HepG2 (cell line): ENCODE measurements around the gene MRPL51. TPM values are rescaled to one million over a fixed set of nuclear protein-coding genes. Genes with fewer than 3 reads are reported as not detected.

ENCODE experiments used
- ADNP ChIP-seq: sonication (generic); formaldehyde crosslinking; IDR thresholded peaks from 2 replicates; pipeline ENCODE4 v1.4.0; 2020; ENCODE audit warnings: missing genetic modification reagents
- EEA1 ChIP-seq: sonication (generic); formaldehyde crosslinking; IDR thresholded peaks from 2 replicates; pipeline ENCODE4 v1.5.1; 2020; ENCODE audit warnings: mild to moderate bottlenecking, missing genetic modification reagents, borderline replicate concordance
- EED ChIP-seq: sonication (generic); formaldehyde crosslinking; IDR thresholded peaks from 2 replicates; pipeline ENCODE4 v1.5.0; 2020; ENCODE audit warnings: mild to moderate bottlenecking, missing genetic modification reagents
- FOXK1 ChIP-seq: sonication (generic); formaldehyde crosslinking; IDR thresholded peaks from 2 replicates; pipeline ENCODE4 v1.4.0; 2020; ENCODE audit warnings: low read depth, missing genetic modification reagents, borderline replicate concordance
- HOXA7 ChIP-seq: sonication (generic); formaldehyde crosslinking; IDR thresholded peaks from 2 replicates; pipeline ENCODE4 v1.8.1; 2022; ENCODE audit warnings: mild to moderate bottlenecking, missing genetic modification reagents, moderate library complexity
- MAZ ChIP-seq, 2 experiments: sonication (generic) in 1 of 2; formaldehyde crosslinking in 1 of 2; IDR thresholded peaks; 2 replicates each; pipeline versions ENCODE4 v1.5.0 to v1.6.1; 2012 to 2020; ENCODE audit warnings: low read depth in 2 of 2, mild to moderate bottlenecking in 2 of 2, borderline replicate concordance in 1 of 2, improper control_type of control experiment in 1 of 2, low read length in 1 of 2, missing genetic modification reagents in 1 of 2, moderate library complexity in 1 of 2
- MLXIP ChIP-seq: sonication (generic); formaldehyde crosslinking; IDR thresholded peaks from 2 replicates; pipeline ENCODE4 v1.9.0; 2021; ENCODE audit warnings: missing genetic modification reagents, borderline replicate concordance
- MZF1 ChIP-seq: sonication (generic); formaldehyde crosslinking; IDR thresholded peaks from 2 replicates; pipeline ENCODE4 v1.8.1; 2023; ENCODE audit warnings: mild to moderate bottlenecking, missing genetic modification reagents, borderline replicate concordance
- POGK ChIP-seq: sonication (generic); formaldehyde crosslinking; conservative IDR thresholded peaks from 2 replicates; pipeline ENCODE4 v1.8.0; 2022; ENCODE audit warnings: mild to moderate bottlenecking, moderate library complexity, missing genetic modification reagents
- RELA ChIP-seq: sonication (generic); formaldehyde crosslinking; IDR thresholded peaks from 2 replicates; pipeline ENCODE4 v1.4.0; 2020; ENCODE audit warnings: missing genetic modification reagents
- REST ChIP-seq, 2 experiments: IDR thresholded peaks; 2 replicates each; pipeline ENCODE4 v1.6.1; 2011 to 2012; ENCODE audit warnings: low read length in 2 of 2, borderline replicate concordance in 1 of 2, low read depth in 1 of 2, mild to moderate bottlenecking in 1 of 2, moderate library complexity in 1 of 2
- TCF12 ChIP-seq, 2 experiments: fragments of 450-650 bp in 1 of 2; sonication (generic) in 1 of 2; formaldehyde crosslinking in 1 of 2; IDR thresholded peaks; 2 replicates each; pipeline versions ENCODE4 v1.6.1 to v1.8.0; 2017 to 2022; ENCODE audit warnings: antibody characterized with exemption in 1 of 2, mild to moderate bottlenecking in 1 of 2, missing genetic modification reagents in 1 of 2, moderate library complexity in 1 of 2
- TRIM24 ChIP-seq: sonication (generic); formaldehyde crosslinking; IDR thresholded peaks from 2 replicates; pipeline ENCODE4 v1.8.0; 2022; ENCODE audit warnings: mild to moderate bottlenecking, missing genetic modification reagents
- ZNF224 ChIP-seq: sonication (generic); formaldehyde crosslinking; IDR thresholded peaks from 2 replicates; pipeline ENCODE4 v1.5.0; 2020; ENCODE audit warnings: mild to moderate bottlenecking, missing genetic modification reagents
- ZNF275 ChIP-seq: sonication (generic); formaldehyde crosslinking; IDR thresholded peaks from 2 replicates; pipeline ENCODE4 v1.8.0; 2022; ENCODE audit warnings: missing genetic modification reagents, mild to moderate bottlenecking, inconsistent platforms, borderline replicate concordance
- ZNF44 ChIP-seq: sonication (generic); formaldehyde crosslinking; IDR thresholded peaks from 2 replicates; pipeline ENCODE4 v1.5.1; 2020; ENCODE audit warnings: mild to moderate bottlenecking, missing genetic modification reagents
- ZNF564 ChIP-seq: sonication (generic); formaldehyde crosslinking; IDR thresholded peaks from 2 replicates; pipeline ENCODE4 v1.8.1; 2023; ENCODE audit warnings: mild to moderate bottlenecking, missing genetic modification reagents
- ZNF746 ChIP-seq: sonication (generic); formaldehyde crosslinking; IDR thresholded peaks from 2 replicates; pipeline ENCODE4 v1.8.0; 2022; ENCODE audit warnings: mild to moderate bottlenecking, missing genetic modification reagents
- polyA plus RNA-seq, 8 experiments: library from polyadenylated mRNA; depleted of rRNA in 3 of 8; stranded (reverse) in 7 of 8; unstranded in 1 of 8; fragments of >200 nt; fragmentation: Illumina TruSeq in 4 of 8; extraction: Trizol in 4 of 8; gene quantifications; 2 replicates each; pipeline versions ENCODE4 v1.2.1 to v1.2.3, GENCODE V29; 2011 to 2016; ENCODE audit warnings: low read depth in 4 of 8, missing spikeins in 1 of 8, mixed read lengths in 1 of 8; ENCODE audit not compliant: insufficient read depth in 1 of 8
- total RNA-seq, 5 experiments: library from RNA; depleted of rRNA; stranded (reverse); fragments of >200 nt; fragmentation: Illumina TruSeq; extraction: Trizol; gene quantifications; 2 replicates each; pipeline ENCODE4 v1.2.3, GENCODE V29; 2016; ENCODE audit warnings: low read depth in 1 of 5

Gene MRPL51
- total and polyA plus RNA-seq, 2 of the 13 experiments (the other 11 are each of a cell fraction or from before 2014, with no cell fraction given), result 64.8 to 278 TPM

GRCh38 chr12:6533653-6533922 is 40.5 kb upstream of the MRPL51 start (continued):
- TF ChIP-seq MLXIP (CRISPR knock-in tag) (no peak), REST (IDR thresholded peaks at IDR 0.05; ENCODE audit: borderline replicate concordance in 1 of 2, low read depth in 1 of 2, low read length in 2 of 2) (no peak), TCF12 (IDR thresholded peaks at IDR 0.05) (no peak), TCF12 (CRISPR knock-in tag; IDR thresholded peaks at IDR 0.05) (peak; percentile 11; the same call in 1 of the 2 replicates), EEA1 (CRISPR knock-in tag) (0 out of 2 replicates have a peak, but pooled peaks have one; percentile 23), ZNF746 (0 out of 2 replicates have a peak, but pooled peaks have one; percentile 18), MAZ (IDR thresholded peaks at IDR 0.05; ENCODE audit: borderline replicate concordance, low read depth, low read length) (no peak), MAZ (CRISPR knock-in tag; IDR thresholded peaks at IDR 0.05; ENCODE audit: low read depth) (peak; percentile 31), TRIM24 (CRISPR knock-in tag) (no peak), RELA (CRISPR knock-in tag) (no peak), ZNF275 (CRISPR knock-in tag) (no peak), POGK (CRISPR knock-in tag) (no peak), ZNF564 (peak; percentile 57; the same call in 1 of the 2 replicates), FOXK1 (CRISPR knock-in tag) (0 out of 2 replicates have a peak, but pooled peaks have one; percentile 3), EED (CRISPR knock-in tag) (no peak), HOXA7 (0 out of 2 replicates have a peak, but pooled peaks have one; percentile 18), ADNP (no peak), MZF1 (CRISPR knock-in tag) (no peak), ZNF224 (CRISPR knock-in tag) (0 out of 2 replicates have a peak, but pooled peaks have one; percentile 28), ZNF44 (CRISPR knock-in tag) (no peak)
